Gastrocnemius medialis (tissue), 4 donors: Measurements from ENCODE around the gene PRICKLE3. TPM values are rescaled to one million over a fixed set of nuclear protein-coding genes. Genes with fewer than 3 reads are reported as not detected.

ENCODE experiments used
- ATAC-seq, 2 donors: fragments of 150-250 bp; one replicate each; pipeline ENCODE4 v1.9.1; 2016
- DNase-seq, 2 donors: peaks; one replicate each; pipeline ENCODE4 v3.0.0-alpha.2; 2019
- H3K27ac ChIP-seq, 4 donors: fragments of 200-600 bp; sonication (generic); 1 replicate in 1 of 4; 2 replicates in 3 of 4; pipeline ENCODE4 v1.5.1; 2016 to 2018; ENCODE audit warnings: mild to moderate bottlenecking in 2 of 4, moderate library complexity in 1 of 4
- H3K27me3 ChIP-seq, 3 donors: fragments of 200-600 bp; sonication (generic) in 2 of 3; 1 replicate in 1 of 3; 2 replicates in 2 of 3; pipeline versions ENCODE4 v1.5.1 to v1.6.0; 2016 to 2019; ENCODE audit warnings: mild to moderate bottlenecking in 1 of 3, moderate library complexity in 1 of 3
- H3K36me3 ChIP-seq, 2 donors: fragments of 200-600 bp; sonication (generic) in 1 of 2; one replicate each; pipeline ENCODE4 v1.5.1; 2017 to 2018
- H3K4me1 ChIP-seq, 2 donors: fragments of 200-600 bp; sonication (generic) in 1 of 2; one replicate each; pipeline ENCODE4 v1.5.1; 2016 to 2017; ENCODE audit warnings: mild to moderate bottlenecking in 2 of 2
- H3K4me3 ChIP-seq, 4 donors: fragments of 200-600 bp; sonication (generic) in 3 of 4; 1 replicate in 1 of 4; 2 replicates in 3 of 4; pipeline ENCODE4 v1.5.1; 2016 to 2019; ENCODE audit warnings: mild to moderate bottlenecking in 2 of 4
- H3K9me3 ChIP-seq, 3 donors: fragments of 200-600 bp; sonication (generic) in 2 of 3; 1 replicate in 1 of 3; 2 replicates in 2 of 3; pipeline ENCODE4 v1.5.1; 2016 to 2019
- POLR2A ChIP-seq, 2 donors: fragments of 450-650 bp; IDR thresholded peaks; one replicate each; pipeline ENCODE4 v1.6.1; 2017; ENCODE audit warnings: antibody characterized with exemption in 2 of 2, mild to moderate bottlenecking in 2 of 2, moderate library complexity in 2 of 2
- in situ Hi-C, 4 donors: fragments of 200-750 bp; cut with MboI; loops; one replicate each; pipeline versions ENCODE4 v1.15.0 to v1.8.0; 2017; ENCODE audit warnings: low sequenced_read_pairs in 4 of 4
- intact Hi-C: fragments of 100-400 bp; cut with DNase I; formaldehyde crosslinking; loops from one replicate; pipeline ENCODE4 v1.15.1; 2023; ENCODE audit warnings: low total_unique reads
- total RNA-seq, 4 donors: library from RNA; depleted of rRNA; stranded (reverse); fragments of >200 nt; gene quantifications; one replicate each; pipeline versions ENCODE4 v1.1.0 to v1.2.3, GENCODE V29; 2016
- TF ChIP-seq, protein P1 (sequence below), 5 experiments: fragments of 450-650 bp in 3 of 5; fragments of 200-600 bp in 2 of 5; sonication (generic) in 2 of 5; IDR thresholded peaks in 4 of 5; conservative IDR thresholded peaks in 1 of 5; 1 replicate in 4 of 5; 2 replicates in 1 of 5; pipeline ENCODE4 v1.5.1; 2016 to 2019; ENCODE audit warnings: antibody characterized with exemption in 5 of 5, mild to moderate bottlenecking in 3 of 5, moderate library complexity in 3 of 5

PRICKLE3 gene
- total RNA-seq, 4 donors from 2014 or later = 9.1 to 33.1 (median 21.3) TPM

- in situ Hi-C loops (no loop called here), intact Hi-C loops (no loop called here)
- peak overlapping the region; percentile 59 to 75 (median 66) for H3K4me3 ChIP-seq
- TF ChIP-seq POLR2A (IDR thresholded peaks at IDR 0.05) = peak; percentile 68 to 87
- TF ChIP-seq, protein P1, sequence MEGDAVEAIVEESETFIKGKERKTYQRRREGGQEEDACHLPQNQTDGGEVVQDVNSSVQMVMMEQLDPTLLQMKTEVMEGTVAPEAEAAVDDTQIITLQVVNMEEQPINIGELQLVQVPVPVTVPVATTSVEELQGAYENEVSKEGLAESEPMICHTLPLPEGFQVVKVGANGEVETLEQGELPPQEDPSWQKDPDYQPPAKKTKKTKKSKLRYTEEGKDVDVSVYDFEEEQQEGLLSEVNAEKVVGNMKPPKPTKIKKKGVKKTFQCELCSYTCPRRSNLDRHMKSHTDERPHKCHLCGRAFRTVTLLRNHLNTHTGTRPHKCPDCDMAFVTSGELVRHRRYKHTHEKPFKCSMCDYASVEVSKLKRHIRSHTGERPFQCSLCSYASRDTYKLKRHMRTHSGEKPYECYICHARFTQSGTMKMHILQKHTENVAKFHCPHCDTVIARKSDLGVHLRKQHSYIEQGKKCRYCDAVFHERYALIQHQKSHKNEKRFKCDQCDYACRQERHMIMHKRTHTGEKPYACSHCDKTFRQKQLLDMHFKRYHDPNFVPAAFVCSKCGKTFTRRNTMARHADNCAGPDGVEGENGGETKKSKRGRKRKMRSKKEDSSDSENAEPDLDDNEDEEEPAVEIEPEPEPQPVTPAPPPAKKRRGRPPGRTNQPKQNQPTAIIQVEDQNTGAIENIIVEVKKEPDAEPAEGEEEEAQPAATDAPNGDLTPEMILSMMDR (IDR thresholded peaks at IDR 0.05 in 4 of 5, conservative IDR thresholded peaks at IDR 0.05 in 1 of 5) = no peak
- H3K27ac ChIP-seq = peak overlapping the region; percentile 80 to 95 (median 90)
- no peaks in the 10 kb centered on the region for H3K36me3 ChIP-seq
- H3K27me3 ChIP-seq = no peaks in the 10 kb centered on the region
- H3K9me3 ChIP-seq = no peaks in the 10 kb centered on the region
- ATAC-seq (peak; percentile 92 to 97), DNase-seq (peak; percentile 92 to 96)
- H3K4me1 ChIP-seq = no peaks in the 10 kb centered on the region
Observed at GRCh38 chrX:49190821-49191573, 4.8 kb upstream of the PRICKLE3 start.

- Histone ChIP-seq H3K9me3 (no peaks in the 10 kb centered on the region), H3K4me1 (peaks cover 4 to 7% of the 10 kb centered on the region in 2 donors), H3K27me3 (no peaks in the 10 kb centered on the region), H3K27ac (peak overlapping the region; percentile 79 to 91 (median 88)), H3K36me3 (no peaks in the 10 kb centered on the region), H3K4me3 (no peak overlapping the region)
- in situ Hi-C loops (no loop called here), intact Hi-C loops (loop anchor here (5.0 kb wide), 1 partner anchor 387 kb away; the partner anchor contains the start of gene HDAC6)
- TF ChIP-seq POLR2A (IDR thresholded peaks at IDR 0.05) = no peak
- TF ChIP-seq, protein P1 (IDR thresholded peaks at IDR 0.05 in 4 of 5, conservative IDR thresholded peaks at IDR 0.05 in 1 of 5) = no peak
- DNase-seq (no peak), ATAC-seq (no peak)
Observed at GRCh38 chrX:49189606-49190005, 3.4 kb upstream of the PRICKLE3 start.

DNA sequence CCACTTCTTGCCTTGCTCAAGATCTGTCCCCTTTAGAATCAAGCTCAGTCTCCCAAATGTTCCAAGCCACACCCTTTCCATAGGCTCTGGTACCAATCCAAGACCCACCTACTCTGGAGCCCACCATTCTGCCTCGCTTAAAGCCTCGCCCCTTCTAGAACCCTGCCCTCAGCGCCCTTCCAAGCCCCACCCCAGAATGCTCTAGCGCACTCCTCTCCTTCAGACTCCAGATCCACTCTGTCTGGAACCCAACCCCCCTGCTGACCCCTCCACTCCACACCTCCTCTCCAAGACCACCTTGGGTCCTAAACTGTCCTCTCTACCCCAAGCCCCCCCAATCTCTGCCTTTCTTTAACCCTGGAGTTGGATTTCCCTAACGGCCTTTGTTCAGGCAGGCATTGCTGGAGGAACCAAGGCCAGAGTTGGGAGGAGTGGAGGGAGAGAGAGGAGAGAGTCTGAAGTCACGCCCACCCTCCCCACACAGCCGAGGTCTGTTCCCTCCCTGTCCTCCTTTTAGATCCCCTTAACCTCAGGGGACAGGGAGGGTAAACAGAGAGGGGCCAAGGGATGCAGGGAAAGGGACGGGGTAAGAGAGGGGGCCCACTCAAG, 2.4 kb upstream of the PRICKLE3 start:
- DNase-seq (no peak), ATAC-seq (no peak)
- TF ChIP-seq, protein P1 (IDR thresholded peaks at IDR 0.05 in 4 of 5, conservative IDR thresholded peaks at IDR 0.05 in 1 of 5) = no peak
- no peak for TF ChIP-seq POLR2A (IDR thresholded peaks at IDR 0.05)
- Histone ChIP-seq H3K9me3 (no peaks in the 10 kb centered on the region), H3K27ac (peak overlapping the region in 2 of 4 donors; percentile 89 to 91), H3K4me1 (peaks cover 8 to 12% of the 10 kb centered on the region in 2 donors), H3K4me3 (no peak overlapping the region), H3K27me3 (no peaks in the 10 kb centered on the region), H3K36me3 (no peaks in the 10 kb centered on the region)
- in situ Hi-C loops = no loop called here
- intact Hi-C loops = loop anchor here (5.0 kb wide), 1 partner anchor 386 kb away; the partner anchor contains the start of gene HDAC6

- peak overlapping the region; percentile 83 to 93 (median 92) for H3K27ac ChIP-seq
- H3K4me3 ChIP-seq = no peak overlapping the region
- intact Hi-C loops = loop anchor here (5.0 kb wide), 1 partner anchor 385 kb away; the partner anchor contains the start of gene HDAC6
- H3K36me3 ChIP-seq = peaks cover 0 to 10% of the 10 kb centered on the region in 2 donors
- no peaks in the 10 kb centered on the region for H3K9me3 ChIP-seq
- in situ Hi-C loops = no loop called here
- TF ChIP-seq, protein P1 (IDR thresholded peaks at IDR 0.05 in 4 of 5, conservative IDR thresholded peaks at IDR 0.05 in 1 of 5) = no peak
- TF ChIP-seq POLR2A (IDR thresholded peaks at IDR 0.05) = no peak
- ATAC-seq = no peak
- H3K4me1 ChIP-seq = peaks cover 8 to 12% of the 10 kb centered on the region in 2 donors
- no peak for DNase-seq
- no peaks in the 10 kb centered on the region for H3K27me3 ChIP-seq
Observed at GRCh38 chrX:49187526-49187925, 1.4 kb upstream of the PRICKLE3 start.
